OCI-LY1 (cell line): ENCODE measurements around the gene NDUFAF3.

ENCODE experiments used
- H2AFZ ChIP-seq: fragments of 200-600 bp; sonication (generic), shearing (Covaris generic); 2 replicates; pipeline ENCODE4 v1.6.0; 2014; ENCODE audit warnings: antibody characterized with exemption, mild to moderate bottlenecking, low read length
- H3F3A ChIP-seq: fragments of 200-600 bp; sonication (generic), shearing (Covaris generic); 2 replicates; pipeline ENCODE4 v1.6.0; 2014; ENCODE audit warnings: mild to moderate bottlenecking, antibody characterized with exemption, low read length, moderate library complexity; ENCODE audit not compliant: insufficient read depth
- H3K27ac ChIP-seq: fragments of 200-600 bp; sonication (generic); 2 replicates; pipeline ENCODE4 v1.5.1; 2014; ENCODE audit warnings: low read length, mixed run types, mild to moderate bottlenecking, low read depth; ENCODE audit not compliant: poor library complexity, severe bottlenecking
- H3K27me3 ChIP-seq: fragments of 200-600 bp; sonication (generic); 2 replicates; pipeline ENCODE4 v1.6.0; 2014; ENCODE audit warnings: antibody characterized with exemption, mild to moderate bottlenecking, low read length, moderate library complexity; ENCODE audit not compliant: insufficient read depth
- H3K36me3 ChIP-seq: fragments of 200-600 bp; sonication (generic); 2 replicates; pipeline ENCODE4 v1.6.1; 2014; ENCODE audit warnings: mild to moderate bottlenecking, antibody characterized with exemption, low read length, moderate library complexity, mixed read lengths; ENCODE audit not compliant: insufficient read depth
- H3K4me1 ChIP-seq: fragments of 200-600 bp; sonication (generic); 2 replicates; pipeline ENCODE4 v1.5.1; 2014; ENCODE audit warnings: mild to moderate bottlenecking, low read length, moderate library complexity; ENCODE audit not compliant: insufficient read depth, severe bottlenecking
- H3K4me2 ChIP-seq: fragments of 200-600 bp; sonication (generic), shearing (Covaris generic); 2 replicates; pipeline ENCODE4 v1.6.1; 2014; ENCODE audit warnings: low read length
- H3K4me3 ChIP-seq: fragments of 200-600 bp; sonication (generic); 2 replicates; pipeline ENCODE4 v1.5.1; 2014; ENCODE audit warnings: low read length, low read depth, mild to moderate bottlenecking, mixed read lengths; ENCODE audit not compliant: poor library complexity, severe bottlenecking
- H3K79me2 ChIP-seq: fragments of 200-600 bp; shearing (Covaris generic); 2 replicates; pipeline ENCODE4 v1.6.1; 2016; ENCODE audit warnings: mixed run types, low read length, mixed read lengths; ENCODE audit not compliant: insufficient read depth
- H3K9ac ChIP-seq: fragments of 200-600 bp; sonication (generic), shearing (Covaris generic); 2 replicates; pipeline ENCODE4 v1.6.1; 2014; ENCODE audit warnings: mild to moderate bottlenecking, low read length, mixed read lengths
- H3K9me2 ChIP-seq: fragments of 200-600 bp; sonication (generic), shearing (Covaris generic); 2 replicates; pipeline ENCODE4 v1.6.1; 2014; ENCODE audit warnings: low read depth, mild to moderate bottlenecking, low read length, mixed read lengths
- H3K9me3 ChIP-seq: fragments of 200-600 bp; shearing (Covaris generic); 2 replicates; pipeline ENCODE4 v1.6.1; 2014; ENCODE audit warnings: low read length, mixed read lengths
- H4K20me1 ChIP-seq: fragments of 200-600 bp; sonication (generic), shearing (Covaris generic); 2 replicates; pipeline ENCODE4 v1.6.0; 2016; ENCODE audit warnings: mild to moderate bottlenecking, low read length; ENCODE audit not compliant: insufficient read depth
- EZH2 ChIP-seq: fragments of 200-600 bp; sonication (generic), shearing (Covaris generic); IDR thresholded peaks from 2 replicates; pipeline ENCODE4 v1.8.0; 2017; ENCODE audit warnings: borderline replicate concordance, mixed run types, mild to moderate bottlenecking, antibody characterized with exemption, low read length, moderate library complexity, mixed read lengths
- TF ChIP-seq, protein P1 (sequence below): fragments of 200-600 bp; sonication (generic), shearing (Covaris generic); IDR thresholded peaks from 2 replicates; pipeline ENCODE4 v1.5.1; 2017; ENCODE audit warnings: mild to moderate bottlenecking, antibody characterized with exemption, low read length, moderate library complexity, mixed read lengths

Gene NDUFAF3

DNA sequence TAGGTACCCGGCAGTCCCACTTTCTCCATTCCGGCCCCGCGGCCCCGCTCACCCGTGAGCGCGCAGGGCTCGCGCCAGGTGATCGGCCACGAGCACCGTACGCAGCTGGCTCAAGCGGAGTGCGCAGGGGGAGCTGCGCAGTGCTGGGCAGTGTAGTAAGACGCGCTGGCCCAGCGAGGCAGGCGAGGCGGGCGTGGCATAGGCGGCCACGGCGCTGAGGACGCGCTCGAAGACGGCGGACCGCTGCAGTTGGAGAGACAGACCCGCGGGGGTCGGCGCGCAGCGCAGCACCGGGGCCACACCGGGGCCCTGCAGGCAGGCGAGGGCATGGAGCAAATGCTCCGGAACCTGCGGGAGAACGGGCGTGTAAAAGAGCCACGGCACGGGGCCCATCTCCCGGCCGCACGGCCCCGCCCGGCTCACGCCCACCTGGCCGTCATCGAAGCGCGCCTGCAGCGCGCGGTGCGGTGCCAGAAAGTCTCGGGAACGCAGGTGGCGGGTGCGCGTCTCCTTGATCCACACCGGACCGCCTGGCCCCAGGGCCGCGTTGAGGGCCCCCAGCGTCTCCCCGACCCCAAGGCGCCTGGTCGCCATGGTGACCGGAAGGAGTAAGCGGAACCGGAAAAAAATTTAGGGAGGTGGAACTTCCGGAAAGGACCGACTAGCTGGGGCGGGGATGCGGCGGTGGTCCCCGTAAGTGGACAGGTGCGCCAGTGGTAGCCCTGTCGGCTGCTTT, 3.8 kb upstream of the NDUFAF3 start, which contains the start of gene DALRD3:
Gene DALRD3, minus strand, starts transcription at position 610 of the 736 bp plus-strand sequence. Its CDS starts 16 bp downstream, at position 594.
- Histone ChIP-seq H3K4me3 (peak within 1 kb of the TSS; percentile 95), H3K9ac (peak within 1 kb of the TSS; percentile 95), H3K4me2 (peak within 1 kb of the TSS; percentile 98), H3K79me2 (peaks cover 13% of the 10 kb centered on the region; the same call in 1 of the 2 replicates), H2AFZ (no peak within 1 kb of the TSS), H3K9me3 (no peaks in the 10 kb centered on the region), H3K27ac (peak within 1 kb of the TSS; percentile 96), H3F3A (0 out of 2 replicates have a peak, but pooled peaks cover 8% of the 10 kb centered on the region), H3K27me3 (no peaks in the 10 kb centered on the region), H4K20me1 (no peaks in the 10 kb centered on the region), H3K9me2 (no peaks in the 10 kb centered on the region), H3K36me3 (peaks cover 31% of the 10 kb centered on the region), H3K4me1 (peaks cover 33% of the 10 kb centered on the region)
- TF ChIP-seq, protein P1, sequence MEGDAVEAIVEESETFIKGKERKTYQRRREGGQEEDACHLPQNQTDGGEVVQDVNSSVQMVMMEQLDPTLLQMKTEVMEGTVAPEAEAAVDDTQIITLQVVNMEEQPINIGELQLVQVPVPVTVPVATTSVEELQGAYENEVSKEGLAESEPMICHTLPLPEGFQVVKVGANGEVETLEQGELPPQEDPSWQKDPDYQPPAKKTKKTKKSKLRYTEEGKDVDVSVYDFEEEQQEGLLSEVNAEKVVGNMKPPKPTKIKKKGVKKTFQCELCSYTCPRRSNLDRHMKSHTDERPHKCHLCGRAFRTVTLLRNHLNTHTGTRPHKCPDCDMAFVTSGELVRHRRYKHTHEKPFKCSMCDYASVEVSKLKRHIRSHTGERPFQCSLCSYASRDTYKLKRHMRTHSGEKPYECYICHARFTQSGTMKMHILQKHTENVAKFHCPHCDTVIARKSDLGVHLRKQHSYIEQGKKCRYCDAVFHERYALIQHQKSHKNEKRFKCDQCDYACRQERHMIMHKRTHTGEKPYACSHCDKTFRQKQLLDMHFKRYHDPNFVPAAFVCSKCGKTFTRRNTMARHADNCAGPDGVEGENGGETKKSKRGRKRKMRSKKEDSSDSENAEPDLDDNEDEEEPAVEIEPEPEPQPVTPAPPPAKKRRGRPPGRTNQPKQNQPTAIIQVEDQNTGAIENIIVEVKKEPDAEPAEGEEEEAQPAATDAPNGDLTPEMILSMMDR: no peak
- TF ChIP-seq EZH2: no peak

DNA sequence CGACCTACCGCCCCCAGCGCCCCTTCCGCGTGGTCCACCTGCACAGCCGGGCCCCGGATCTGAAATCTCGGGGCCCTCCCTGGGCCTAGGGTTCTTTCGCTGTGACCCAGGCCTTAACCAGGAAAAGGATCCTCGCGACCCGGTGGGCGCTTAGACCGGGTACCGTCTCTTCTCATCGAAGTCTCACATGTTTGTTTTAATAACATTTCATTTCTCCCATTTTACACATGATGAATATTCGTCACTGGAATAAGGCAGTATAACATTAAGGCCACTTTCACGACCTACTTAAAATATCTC, 3.3 kb upstream of the NDUFAF3 start:
- Histone ChIP-seq H3K4me3 (peak overlapping the region; percentile 95), H3K4me1 (peaks cover 37% of the 10 kb centered on the region), H3K9ac (peak overlapping the region; percentile 95), H4K20me1 (no peaks in the 10 kb centered on the region), H3K4me2 (peak overlapping the region; percentile 98), H3K9me3 (no peaks in the 10 kb centered on the region), H3K79me2 (peaks cover 13% of the 10 kb centered on the region; the same call in 1 of the 2 replicates), H2AFZ (no peak overlapping the region), H3K36me3 (peaks cover 32% of the 10 kb centered on the region), H3K9me2 (no peaks in the 10 kb centered on the region), H3K27me3 (no peaks in the 10 kb centered on the region), H3K27ac (peak overlapping the region; percentile 96), H3F3A (0 out of 2 replicates have a peak, but pooled peaks cover 8% of the 10 kb centered on the region)
- TF ChIP-seq, protein P1: no peak
- TF ChIP-seq EZH2: no peak

DNA sequence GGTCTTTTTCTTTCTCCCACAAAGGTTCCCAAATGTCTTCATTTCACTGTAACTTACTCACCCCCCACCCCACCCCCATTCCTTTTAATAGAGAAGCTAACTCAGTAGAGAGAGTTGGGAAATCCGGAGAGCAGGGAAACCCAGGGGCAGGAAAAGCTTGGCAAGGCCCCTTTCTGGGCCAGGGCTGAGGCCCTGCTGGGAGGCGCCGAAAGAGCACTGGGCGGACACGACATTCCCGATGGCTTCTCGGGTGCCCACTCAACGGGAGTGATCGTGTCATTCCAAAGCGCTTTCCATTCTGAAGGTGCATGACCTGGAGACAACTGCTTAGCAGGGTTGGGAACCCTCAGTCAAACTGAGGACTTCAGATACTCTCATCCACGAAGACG, 2.0 kb upstream of the NDUFAF3 start:
- TF ChIP-seq EZH2: no peak
- TF ChIP-seq, protein P1: no peak
- Histone ChIP-seq H3K27ac (peak overlapping the region; percentile 96), H3F3A (0 out of 2 replicates have a peak, but pooled peaks cover 8% of the 10 kb centered on the region), H3K9me3 (no peaks in the 10 kb centered on the region), H3K4me2 (peak overlapping the region; percentile 98), H3K79me2 (peaks cover 13% of the 10 kb centered on the region; the same call in 1 of the 2 replicates), H4K20me1 (no peaks in the 10 kb centered on the region), H3K4me1 (peaks cover 43% of the 10 kb centered on the region), H3K36me3 (peaks cover 35% of the 10 kb centered on the region), H3K9me2 (no peaks in the 10 kb centered on the region), H3K9ac (peak overlapping the region; percentile 95), H2AFZ (no peak overlapping the region), H3K27me3 (no peaks in the 10 kb centered on the region), H3K4me3 (peak overlapping the region; percentile 95)
